A673 (cell line): ENCODE measurements around the gene DOCK1. TPM values are rescaled to one million over a fixed set of nuclear protein-coding genes. Genes with fewer than 3 reads are reported as not detected.

Experiments
- BruUV-seq: library from RNA; stranded (reverse); fragments of 400-500 nt; replicated peaks from 2 replicates; lab custom pipeline; 2021; lab: Mats Ljungman, UMichigan
- CTCF ChIA-PET: fragments of 300-600 bp; sonication (Branson Sonifier 250); formaldehyde crosslinking; loops from one replicate; lab custom pipeline; 2022; ENCODE audit warnings: antibody characterized with exemption; lab: Charles Lee
- POLR2A ChIA-PET: fragments of 300-600 bp; sonication (Branson Sonifier 250); formaldehyde crosslinking; loops from one replicate; lab custom pipeline; 2022; ENCODE audit warnings: antibody characterized with exemption; ENCODE audit not compliant: low non-redundant PET; lab: Charles Lee
- DNase-seq: peaks from one replicate; pipeline ENCODE4 v3.0.0-alpha.2; 2015; ENCODE audit warnings: low spot score
- H3K27ac ChIP-seq: fragments of 200-600 bp; sonication (generic); 2 replicates; pipeline ENCODE4 v1.5.1; 2016; ENCODE audit warnings: mixed run types, low read depth, mild to moderate bottlenecking, mixed read lengths, antibody characterized with exemption, low read length; ENCODE audit not compliant: poor library complexity, severe bottlenecking
- H3K27me3 ChIP-seq: fragments of 200-600 bp; sonication (generic); replicated peaks from 2 replicates; pipeline ENCODE4 v1.6.1; 2017; ENCODE audit warnings: mixed run types, low read depth, mild to moderate bottlenecking, mixed read lengths, antibody characterized with exemption, low read length; ENCODE audit not compliant: insufficient read depth, poor library complexity
- H3K36me3 ChIP-seq: fragments of 200-600 bp; sonication (generic); 2 replicates; pipeline ENCODE4 v1.6.1; 2016; ENCODE audit warnings: mixed run types, mild to moderate bottlenecking, mixed read lengths, antibody characterized with exemption, low read length; ENCODE audit not compliant: insufficient read depth, poor library complexity, severe bottlenecking
- H3K4me1 ChIP-seq: fragments of 200-600 bp; sonication (generic); 2 replicates; pipeline ENCODE4 v1.6.1; 2017; ENCODE audit warnings: mixed run types, mild to moderate bottlenecking, mixed read lengths, antibody characterized with exemption, low read length; ENCODE audit not compliant: insufficient read depth, poor library complexity, severe bottlenecking
- H3K4me3 ChIP-seq: fragments of 200-600 bp; sonication (generic); 2 replicates; pipeline ENCODE4 v1.5.1; 2016; ENCODE audit warnings: low read depth, mixed run types, mild to moderate bottlenecking, mixed read lengths, low read length; ENCODE audit not compliant: poor library complexity, severe bottlenecking
- H3K9me3 ChIP-seq: fragments of 200-600 bp; sonication (generic); 2 replicates; pipeline ENCODE4 v1.6.1; 2016; ENCODE audit warnings: mixed run types, low read depth, mild to moderate bottlenecking, mixed read lengths, antibody characterized with exemption, low read length; ENCODE audit not compliant: poor library complexity, severe bottlenecking
- EZH2 ChIP-seq: fragments of 200-600 bp; sonication (generic); IDR thresholded peaks from 2 replicates; pipeline ENCODE4 v1.6.1; 2017; ENCODE audit warnings: borderline replicate concordance, low read depth, mild to moderate bottlenecking, mixed read lengths, antibody characterized with exemption, low read length; ENCODE audit not compliant: poor library complexity, severe bottlenecking
- intact Hi-C: fragments of 100-400 bp; cut with micrococcal nuclease; formaldehyde crosslinking; loops from one replicate; pipeline ENCODE4 v1.10.0; 2022; ENCODE audit not compliant: unreplicated experiment
- total RNA-seq: library from RNA; stranded (reverse); gene quantifications from 2 replicates; pipeline ENCODE4 v1.2.3, GENCODE V29; 2021
- TF ChIP-seq, protein P1 (sequence below): fragments of 300-800, 200-600 bp; sonication (generic); conservative IDR thresholded peaks from 2 replicates; pipeline ENCODE4 v1.5.1; 2017; ENCODE audit warnings: low read depth, mild to moderate bottlenecking, antibody characterized with exemption, low read length, moderate library complexity, mixed read lengths

The DOCK1 gene
- total RNA-seq, 1 experiment from 2014 or later: 30.7 TPM

DNA sequence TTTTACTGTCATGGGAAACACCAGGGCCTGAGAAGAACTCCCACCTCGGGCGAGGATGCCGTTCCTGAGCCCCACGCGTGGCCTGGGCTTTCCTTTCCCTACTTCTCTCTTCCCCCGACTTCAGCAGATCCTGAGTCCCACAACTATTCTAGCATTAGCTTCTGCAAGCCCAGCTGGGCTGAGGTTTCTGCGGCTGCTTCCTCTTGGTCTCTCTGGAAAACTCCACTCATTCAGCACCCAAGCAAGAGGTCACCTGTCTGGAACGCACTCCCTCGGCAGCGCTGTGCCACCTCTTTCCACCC lies 761 bp upstream of the DOCK1 start:
- Histone ChIP-seq H3K4me1 (peaks cover 13% of the 10 kb centered on the region), H3K27me3 (no peaks in the 10 kb centered on the region), H3K36me3 (no peaks in the 10 kb centered on the region), H3K4me3 (peak overlapping the region; percentile 54), H3K27ac (no peak overlapping the region), H3K9me3 (no peaks in the 10 kb centered on the region)
- intact Hi-C loops: no loop called here
- no peak for DNase-seq
- ChIA-PET POLR2A (no interaction called here), CTCF (no interaction called here)
- no TSS peak for BruUV-seq
- TF ChIP-seq, protein P1, sequence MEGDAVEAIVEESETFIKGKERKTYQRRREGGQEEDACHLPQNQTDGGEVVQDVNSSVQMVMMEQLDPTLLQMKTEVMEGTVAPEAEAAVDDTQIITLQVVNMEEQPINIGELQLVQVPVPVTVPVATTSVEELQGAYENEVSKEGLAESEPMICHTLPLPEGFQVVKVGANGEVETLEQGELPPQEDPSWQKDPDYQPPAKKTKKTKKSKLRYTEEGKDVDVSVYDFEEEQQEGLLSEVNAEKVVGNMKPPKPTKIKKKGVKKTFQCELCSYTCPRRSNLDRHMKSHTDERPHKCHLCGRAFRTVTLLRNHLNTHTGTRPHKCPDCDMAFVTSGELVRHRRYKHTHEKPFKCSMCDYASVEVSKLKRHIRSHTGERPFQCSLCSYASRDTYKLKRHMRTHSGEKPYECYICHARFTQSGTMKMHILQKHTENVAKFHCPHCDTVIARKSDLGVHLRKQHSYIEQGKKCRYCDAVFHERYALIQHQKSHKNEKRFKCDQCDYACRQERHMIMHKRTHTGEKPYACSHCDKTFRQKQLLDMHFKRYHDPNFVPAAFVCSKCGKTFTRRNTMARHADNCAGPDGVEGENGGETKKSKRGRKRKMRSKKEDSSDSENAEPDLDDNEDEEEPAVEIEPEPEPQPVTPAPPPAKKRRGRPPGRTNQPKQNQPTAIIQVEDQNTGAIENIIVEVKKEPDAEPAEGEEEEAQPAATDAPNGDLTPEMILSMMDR: no peak
- TF ChIP-seq EZH2: no peak

DNA sequence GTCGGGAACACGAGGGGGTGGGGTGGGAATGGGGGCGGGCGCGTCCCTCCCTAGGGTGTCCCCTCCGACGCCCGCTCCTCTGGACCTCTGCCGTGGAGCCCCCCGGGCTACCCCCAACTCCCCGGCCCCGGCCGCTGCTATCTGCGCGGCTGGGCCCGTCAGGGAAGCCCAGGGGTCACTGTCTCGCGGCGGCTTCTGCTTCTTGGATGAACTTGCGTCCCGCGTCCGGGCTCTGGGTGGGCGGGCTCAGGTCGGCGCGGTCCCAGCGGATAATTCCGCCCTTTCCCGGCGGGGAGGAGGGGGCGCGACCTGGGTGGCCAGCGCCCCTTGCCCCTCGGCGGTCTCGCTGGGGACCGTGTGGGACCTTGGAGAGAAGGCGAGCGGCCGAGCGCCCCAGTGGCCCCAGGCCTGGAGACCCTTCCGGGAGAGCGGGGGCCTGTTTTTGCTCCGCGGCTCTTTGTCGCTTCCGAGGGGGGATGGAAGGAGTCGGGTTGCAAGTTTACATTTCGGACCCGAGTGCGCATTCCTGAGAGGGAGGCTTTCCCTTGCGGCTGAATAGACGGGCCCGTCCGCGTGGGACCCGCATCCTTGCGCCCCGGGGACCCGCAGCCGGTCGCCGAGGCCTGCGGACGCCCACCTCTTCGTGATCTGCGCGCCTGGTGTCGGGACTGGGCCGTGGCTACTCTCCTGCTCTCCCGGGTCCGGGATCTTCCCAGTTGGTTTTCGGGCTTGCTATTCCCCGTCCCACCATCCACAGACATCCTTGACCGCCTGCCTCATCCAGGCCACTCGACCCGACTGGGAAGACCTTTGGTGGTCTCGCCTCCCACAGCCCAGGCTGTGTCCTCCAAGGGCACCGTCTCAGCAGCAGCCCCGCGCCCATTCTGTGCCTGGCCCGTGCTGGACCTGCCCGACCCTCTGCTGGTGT lies 812 bp downstream of the DOCK1 start:
- no peaks in the 10 kb centered on the region for H3K36me3 ChIP-seq
- no TSS peak for BruUV-seq
- H3K4me3 ChIP-seq: peak overlapping the region; percentile 54
- H3K27ac ChIP-seq: peak overlapping the region; percentile 38
- CTCF ChIA-PET: interaction anchor here (0.6 kb wide), 1 partner anchor 8 kb away, joined by 3 read pairs; no protein-coding TSS in a partner anchor
- H3K4me1 ChIP-seq: peaks cover 13% of the 10 kb centered on the region
- H3K27me3 ChIP-seq: no peaks in the 10 kb centered on the region
- intact Hi-C loops: no loop called here
- H3K9me3 ChIP-seq: no peaks in the 10 kb centered on the region
- TF ChIP-seq, protein P1: no peak
- TF ChIP-seq EZH2: no peak
- DNase-seq: peak; percentile 19
- POLR2A ChIA-PET: no interaction called here

DNA sequence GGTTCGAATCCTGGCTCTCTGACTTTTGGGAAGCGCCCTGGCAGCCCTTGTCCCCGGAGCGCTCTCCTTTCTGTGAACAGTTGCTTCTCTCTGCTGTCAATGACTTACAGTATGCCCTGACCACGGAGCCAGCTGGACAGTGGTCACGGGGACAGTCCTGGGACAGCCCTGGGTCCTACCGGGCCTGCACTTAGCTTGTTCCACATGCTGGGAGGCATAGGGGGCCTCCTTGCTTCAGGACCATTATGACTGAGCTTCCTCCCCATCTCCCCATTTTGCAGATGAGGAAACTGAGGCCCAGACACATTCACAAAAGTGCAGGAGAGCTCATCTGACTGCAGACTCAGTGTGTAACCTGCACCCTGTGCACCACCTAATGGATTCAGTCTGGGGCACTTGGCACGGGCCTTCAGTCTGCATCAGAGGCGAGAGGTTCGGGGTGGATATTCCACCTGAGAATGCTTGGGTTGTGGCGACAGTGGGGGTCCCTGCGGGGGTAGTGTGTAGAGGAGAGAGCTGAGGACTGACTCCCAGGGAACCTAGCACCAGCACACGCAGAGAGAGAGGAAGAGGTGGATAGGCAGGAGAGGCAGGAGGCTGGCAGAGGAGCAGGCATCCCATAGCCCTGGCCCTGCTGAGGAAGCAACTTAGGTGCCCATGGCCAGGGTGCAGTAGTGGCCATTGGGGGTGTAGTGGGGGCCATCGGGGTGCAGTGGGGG lies 1.6 kb downstream of the DOCK1 start:
- no peak overlapping the region for H3K27ac ChIP-seq
- CTCF ChIA-PET: no interaction called here

More for the DNA sequence above, 1.6 kb downstream of the DOCK1 start:
- Histone ChIP-seq H3K9me3 (no peaks in the 10 kb centered on the region), H3K36me3 (no peaks in the 10 kb centered on the region), H3K4me3 (peak overlapping the region; percentile 54), H3K4me1 (peaks cover 13% of the 10 kb centered on the region), H3K27me3 (no peaks in the 10 kb centered on the region)
- no TSS peak for BruUV-seq
- no peak for TF ChIP-seq EZH2
- TF ChIP-seq, protein P1: no peak
- DNase-seq: no peak
- intact Hi-C loops: no loop called here
- POLR2A ChIA-PET: no interaction called here
